HG02852 (cell line): ENCODE data around the gene MAST1.

Experiments used
- ATAC-seq: cut with Tn5 transposase; IDR thresholded peaks from one replicate; pipeline ENCODE4 v1.9.1; 2021; ENCODE audit warnings: mild to moderate bottlenecking, moderate library complexity; ENCODE audit not compliant: unreplicated experiment

MAST1 gene

GRCh38 chr19:12867120-12868099, 29.1 kb downstream of the MAST1 start:
- no peak for ATAC-seq

- ATAC-seq, result no peak
These were observed 30.3 kb downstream of the MAST1 start for GRCh38 chr19:12868540-12869112.

- ATAC-seq, result no peak
These were observed 33.4 kb downstream of the MAST1 start for GRCh38 chr19:12871681-12872080.

GRCh38 chr19:12872255-12872654, 33.9 kb downstream of the MAST1 start:
- no peak for ATAC-seq

GRCh38 chr19:12872941-12873890, 34.9 kb downstream of the MAST1 start:
- ATAC-seq, result no peak

- no peak for ATAC-seq
These were observed 35.8 kb downstream of the MAST1 start for GRCh38 chr19:12873891-12874745.

- no peak for ATAC-seq
These were observed 36.8 kb downstream of the MAST1 start for GRCh38 chr19:12875086-12875485.

GRCh38 chr19:12880551-12881171, 42.3 kb downstream of the MAST1 start:
- peak; percentile 13 for ATAC-seq

- ATAC-seq, result peak; percentile 88
These were observed 43.0 kb downstream of the MAST1 start, which contains the start of gene DNASE2 for GRCh38 chr19:12881172-12881808. Gene DNASE2 (minus strand): TSS chr19:12881449. CDS start chr19:12881375, 74 bp downstream.

- no peak for ATAC-seq
These were observed 44.3 kb downstream of the MAST1 start for GRCh38 chr19:12882589-12882988.

- ATAC-seq, result no peak
These were observed 45.9 kb downstream of the MAST1 start for GRCh38 chr19:12884202-12884601.

GRCh38 chr19:12884627-12884925, 46.3 kb downstream of the MAST1 start:
- no peak for ATAC-seq

GRCh38 chr19:12884926-12885748, 46.8 kb downstream of the MAST1 start:
- ATAC-seq, result no peak

GRCh38 chr19:12885749-12886650, 47.7 kb downstream of the MAST1 start:
- ATAC-seq, result no peak

- ATAC-seq, result no peak
These were observed 48.3 kb downstream of the MAST1 start for GRCh38 chr19:12886651-12886968.

- no peak for ATAC-seq
These were observed 48.8 kb downstream of the MAST1 start, which contains the start of gene KLF1 for GRCh38 chr19:12886969-12887747. Gene KLF1 (minus strand): TSS chr19:12887201. CDS start chr19:12887140, 61 bp downstream.
